Measurements from ENCODE around the gene PLIN4.

Gene PLIN4

GRCh38 chr19:4453232-4454179 lies 64.8 kb downstream of the PLIN4 start:
- no peak for DNase-seq

GRCh38 chr19:4452230-4452990 lies 65.9 kb downstream of the PLIN4 start:
- no peak for DNase-seq

All from NCI-H446 treated with DMSO at 0.1 percent for 48 hours (cell line).